GM21786 (cell line): ENCODE data around the gene MYO1C.
"Not testable (repeated sequence)": the region's sequence is repeated elsewhere in the genome, so short reads cannot be mapped to it uniquely, and the experiment has no call there.

Experiments
- ATAC-seq: cut with Tn5 transposase; IDR thresholded peaks from one replicate; pipeline ENCODE4 v1.9.1; 2021; ENCODE audit not compliant: unreplicated experiment

The MYO1C gene

DNA sequence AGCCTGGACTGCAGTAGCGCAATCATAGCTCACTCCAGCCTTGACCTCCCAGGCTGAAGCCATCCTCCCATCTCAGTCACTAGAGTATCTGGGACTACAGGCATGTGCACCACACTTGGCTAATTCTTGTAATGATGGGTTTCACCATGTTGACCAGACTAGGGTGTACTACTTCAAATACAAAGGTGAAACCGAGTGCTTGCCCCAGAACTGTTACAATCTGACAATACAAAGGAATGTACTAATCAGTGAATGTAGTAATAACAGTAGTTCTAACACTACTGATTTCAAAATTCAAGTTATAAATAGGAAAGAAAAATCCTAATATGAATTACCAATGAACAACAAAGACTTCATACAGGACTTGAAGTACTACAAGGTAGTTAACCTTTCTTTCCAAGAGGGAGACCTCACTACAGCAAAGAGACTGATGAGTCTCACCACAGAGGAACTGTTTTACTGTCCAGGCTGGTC lies 60.8 kb downstream of the MYO1C start:
- no peak for ATAC-seq

DNA sequence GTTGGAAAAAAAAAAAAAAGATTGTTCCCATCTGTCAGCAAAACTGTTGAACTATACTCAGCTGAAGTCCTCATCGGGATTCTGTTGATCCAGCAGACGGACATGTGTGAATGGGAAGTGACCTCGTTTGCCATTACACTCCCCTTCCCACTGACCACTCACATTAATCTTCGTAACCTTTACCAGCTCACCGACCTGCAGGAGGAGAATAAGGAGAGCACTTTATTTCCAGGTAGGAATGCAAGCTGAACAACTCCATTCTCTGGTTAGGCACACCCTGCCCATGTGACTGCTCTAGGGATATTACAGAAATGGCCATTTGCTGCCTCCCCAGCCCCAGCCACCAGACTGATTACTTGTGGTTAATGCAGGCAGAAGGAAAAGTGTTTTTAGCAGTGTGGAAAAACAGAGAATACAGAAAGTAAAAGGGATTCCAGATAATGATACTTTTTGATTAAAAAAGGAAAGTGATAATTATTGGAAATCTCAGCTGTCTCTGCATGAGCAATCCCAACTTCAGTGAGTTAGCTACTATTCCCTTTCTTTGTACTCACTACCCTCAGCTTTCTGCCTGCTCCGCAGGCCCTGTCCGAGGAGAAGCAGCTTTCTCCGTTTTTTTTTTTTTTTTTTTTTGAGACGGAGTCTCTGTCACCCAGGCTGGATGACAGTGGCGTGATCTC lies 68.9 kb downstream of the MYO1C start:
- ATAC-seq: no peak

DNA sequence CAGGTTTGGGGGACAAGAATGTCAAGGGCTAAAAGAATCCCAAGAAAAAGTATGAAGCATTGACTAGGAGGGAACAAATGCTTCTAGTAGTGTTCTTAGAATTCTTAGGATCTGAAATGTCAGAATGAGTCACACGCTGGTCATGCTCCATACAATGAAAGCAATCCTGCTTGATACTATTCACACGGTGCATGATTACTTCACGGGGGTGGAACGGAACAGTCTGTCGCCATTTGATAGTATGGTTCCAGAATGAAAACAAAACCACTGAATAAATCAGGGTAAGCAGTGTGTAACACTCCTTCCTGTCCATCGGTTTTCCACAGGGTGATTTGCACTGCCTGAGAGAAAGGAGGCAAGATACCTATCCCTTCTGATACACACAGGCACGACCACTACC lies 69.6 kb downstream of the MYO1C start:
- ATAC-seq: no peak

DNA sequence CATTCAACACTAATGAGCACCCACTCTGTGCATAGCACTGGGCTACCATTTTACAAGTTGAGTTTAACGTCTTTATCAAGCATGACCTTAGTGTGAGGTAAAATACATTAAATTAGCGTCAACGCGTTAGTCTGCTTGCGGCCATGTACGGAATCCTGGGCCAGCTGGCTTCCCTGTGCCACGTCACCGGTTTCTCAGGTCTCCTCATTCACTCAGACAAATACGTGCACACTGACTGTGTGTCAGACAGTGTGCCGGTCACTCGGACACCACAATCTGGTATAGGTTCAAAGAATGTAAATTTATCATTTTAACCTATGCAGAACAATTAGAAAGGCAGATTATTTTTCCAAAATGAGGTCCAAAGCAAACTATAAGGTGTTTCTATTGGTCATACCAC lies 71.0 kb downstream of the MYO1C start:
- no peak for ATAC-seq

DNA sequence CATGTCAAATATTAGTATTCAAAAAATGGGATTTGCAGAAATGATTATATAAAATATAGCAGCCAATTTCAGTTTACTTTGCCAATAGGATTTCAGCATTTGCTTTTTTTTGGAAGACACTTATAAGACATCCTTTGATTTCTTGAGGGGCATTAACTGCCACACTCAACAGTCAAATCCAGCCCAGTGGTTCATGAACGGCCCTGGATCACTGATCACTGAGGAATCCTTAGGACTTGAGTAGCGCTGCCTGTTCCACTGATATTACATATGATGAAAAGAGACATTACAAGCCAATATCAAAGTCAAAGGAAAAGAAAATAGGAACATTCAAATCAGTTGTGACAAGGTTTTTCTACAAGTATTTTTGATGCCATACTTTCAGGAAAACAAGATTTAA lies 71.5 kb downstream of the MYO1C start:
- ATAC-seq: no peak

DNA sequence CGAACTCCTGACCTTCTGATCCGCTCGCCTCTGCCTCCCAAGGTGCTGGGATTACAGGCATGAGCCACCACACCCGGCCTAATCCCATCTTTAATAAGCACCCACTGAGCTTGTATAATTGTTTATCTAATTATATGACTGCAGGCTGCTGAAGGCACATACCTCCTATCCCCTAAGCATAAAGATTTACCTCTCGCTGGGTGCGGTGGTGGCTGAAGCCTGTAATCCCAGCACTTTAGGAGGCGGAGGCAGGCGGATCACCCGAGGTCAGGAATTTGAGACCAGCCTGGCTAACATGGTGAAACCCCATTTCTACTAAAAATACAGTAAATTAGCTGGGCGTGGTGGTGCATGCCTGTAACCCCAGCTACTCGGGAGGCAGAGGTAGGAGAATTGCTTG lies 72.3 kb downstream of the MYO1C start:
- no peak for ATAC-seq

DNA sequence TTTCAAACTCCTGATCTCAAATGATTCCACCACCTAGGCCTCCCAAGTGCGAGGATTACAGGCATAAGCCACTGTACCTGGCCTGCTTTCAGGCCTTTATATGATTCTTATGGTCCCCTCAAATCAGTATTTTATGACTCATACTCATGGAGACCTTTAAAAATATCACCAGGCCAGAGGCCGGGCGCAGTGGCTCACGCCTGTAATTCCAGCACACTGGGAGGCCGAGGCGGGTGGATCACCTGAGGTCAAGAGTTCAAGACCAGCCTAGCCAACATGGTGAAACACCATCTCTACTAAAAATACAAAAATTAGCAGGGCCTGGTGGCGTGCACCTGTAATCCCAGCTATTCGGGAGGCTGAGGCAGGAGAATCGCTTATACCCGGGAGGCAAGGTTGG lies 74.0 kb downstream of the MYO1C start:
- ATAC-seq: not testable (repeated sequence)

DNA sequence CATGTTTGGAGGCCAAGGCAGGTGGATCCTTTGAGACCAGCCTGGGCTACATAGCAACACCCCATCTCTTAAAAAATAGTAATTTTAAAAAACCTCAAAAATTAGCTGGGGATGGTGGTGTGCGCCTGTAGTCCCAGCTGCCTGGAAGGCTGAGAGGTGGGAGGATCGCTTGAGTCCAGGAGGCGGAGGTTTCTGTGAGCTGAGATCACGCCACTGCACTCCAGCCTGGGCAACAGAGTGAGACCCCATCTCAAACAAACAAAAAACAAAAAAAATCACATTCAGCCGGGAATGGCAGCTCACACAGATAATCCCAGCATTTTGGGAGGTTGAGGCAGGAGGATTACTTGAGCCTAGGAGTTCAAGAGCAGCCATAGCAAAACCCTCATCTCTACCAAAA lies 76.1 kb downstream of the MYO1C start:
- ATAC-seq: no peak

DNA sequence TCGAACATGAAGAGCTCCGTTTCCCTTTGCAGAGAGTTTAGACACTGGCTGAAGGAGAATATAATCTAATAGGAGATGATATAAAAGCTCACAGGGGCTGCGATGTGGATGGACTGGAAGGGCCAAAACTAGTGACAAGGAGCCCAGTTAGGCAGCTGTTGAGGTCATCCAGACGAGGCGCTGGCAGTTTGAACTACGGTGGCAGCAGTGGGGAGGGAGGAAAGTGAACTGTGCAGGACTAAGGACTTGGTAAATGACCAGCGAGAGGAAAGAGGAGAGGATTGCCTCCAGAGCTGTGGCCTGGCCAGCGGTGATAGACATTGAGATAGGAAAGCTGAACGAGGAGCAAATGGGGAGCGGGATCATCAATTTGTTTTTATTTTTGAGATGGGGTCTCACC lies 77.9 kb downstream of the MYO1C start:
- ATAC-seq: no peak
